ENCODE data around the gene GNAO1. TPM values are rescaled to one million over a fixed set of nuclear protein-coding genes. Genes with fewer than 3 reads are reported as not detected.
"Not testable (repeated sequence)": the region's sequence is repeated elsewhere in the genome, so short reads cannot be mapped to it uniquely, and the experiment has no call there.

The GNAO1 gene
- total RNA-seq, 2 experiments from 2014 or later: 2.7 TPM

GRCh38 chr16:56369202-56369601 is 177.9 kb downstream of the GNAO1 start:
- peaks cover 15% of the 10 kb centered on the region for H3K4me1 Mint-ChIP-seq (ENCODE audit: low read depth)
- H3K27me3 Mint-ChIP-seq (ENCODE audit: low read depth): no peaks in the 10 kb centered on the region
- POLR2A ChIA-PET: no interaction called here
- no peak for DNase-seq
- H3K27ac Mint-ChIP-seq: no peak overlapping the region
- H3K4me3 Mint-ChIP-seq: no peak overlapping the region
- H3K36me3 Mint-ChIP-seq (ENCODE audit: low read depth): peaks cover 21% of the 10 kb centered on the region
- CTCF ChIA-PET: interaction anchor here (1.7 kb wide), 1 partner anchor 10 kb away, joined by 3 read pairs; no protein-coding TSS in a partner anchor
- no peak for ATAC-seq
- no peaks in the 10 kb centered on the region for H3K9me3 Mint-ChIP-seq (ENCODE audit: insufficient read depth)

GRCh38 chr16:56370185-56370874 is 179.0 kb downstream of the GNAO1 start:
- Mint-ChIP-seq H3K4me3 (no peak overlapping the region), H3K4me1 (ENCODE audit: low read depth) (peaks cover 15% of the 10 kb centered on the region), H3K27ac (no peak overlapping the region), H3K9me3 (ENCODE audit: insufficient read depth) (no peaks in the 10 kb centered on the region), H3K27me3 (ENCODE audit: low read depth) (no peaks in the 10 kb centered on the region), H3K36me3 (ENCODE audit: low read depth) (peaks cover 23% of the 10 kb centered on the region)
- CTCF ChIA-PET: interaction anchor here (1.2 to 1.7 kb wide), 2 partner anchors 11 to 14 kb away, joined by 3 to 9 read pairs; no protein-coding TSS in a partner anchor
- POLR2A ChIA-PET: interaction anchor here (0.7 kb wide), 1 partner anchor 109 kb away, joined by 3 read pairs; no protein-coding TSS in a partner anchor
- no peak for DNase-seq
- ATAC-seq: no peak

GRCh38 chr16:56370875-56371659 is 179.8 kb downstream of the GNAO1 start:
- ATAC-seq (no peak), DNase-seq (no peak)
- Mint-ChIP-seq H3K9me3 (ENCODE audit: insufficient read depth) (no peaks in the 10 kb centered on the region), H3K27ac (no peak overlapping the region), H3K36me3 (ENCODE audit: low read depth) (peaks cover 23% of the 10 kb centered on the region), H3K4me3 (no peak overlapping the region), H3K4me1 (ENCODE audit: low read depth) (peaks cover 15% of the 10 kb centered on the region), H3K27me3 (ENCODE audit: low read depth) (no peaks in the 10 kb centered on the region)
- CTCF ChIA-PET: interaction anchor here (1.2 kb wide), 1 partner anchor 15 kb away, joined by 9 read pairs; no protein-coding TSS in a partner anchor
- POLR2A ChIA-PET: no interaction called here

GRCh38 chr16:56371660-56371937 is 180.3 kb downstream of the GNAO1 start:
- ATAC-seq: no peak
- peaks cover 15% of the 10 kb centered on the region for H3K4me1 Mint-ChIP-seq (ENCODE audit: low read depth)
- H3K9me3 Mint-ChIP-seq (ENCODE audit: insufficient read depth): no peaks in the 10 kb centered on the region
- CTCF ChIA-PET: interaction anchor here (1.2 kb wide), 1 partner anchor 15 kb away, joined by 9 read pairs; no protein-coding TSS in a partner anchor
- peaks cover 23% of the 10 kb centered on the region for H3K36me3 Mint-ChIP-seq (ENCODE audit: low read depth)
- POLR2A ChIA-PET: no interaction called here
- H3K27ac Mint-ChIP-seq: no peak overlapping the region
- no peak overlapping the region for H3K4me3 Mint-ChIP-seq
- H3K27me3 Mint-ChIP-seq (ENCODE audit: low read depth): no peaks in the 10 kb centered on the region
- no peak for DNase-seq

GRCh38 chr16:56372013-56372634 is 180.8 kb downstream of the GNAO1 start:
- Mint-ChIP-seq H3K27ac (peak overlapping the region; percentile 73), H3K36me3 (ENCODE audit: low read depth) (peaks cover 22% of the 10 kb centered on the region), H3K4me1 (ENCODE audit: low read depth) (peaks cover 15% of the 10 kb centered on the region), H3K27me3 (ENCODE audit: low read depth) (no peaks in the 10 kb centered on the region), H3K9me3 (ENCODE audit: insufficient read depth) (no peaks in the 10 kb centered on the region), H3K4me3 (peak overlapping the region; percentile 34)
- CTCF ChIA-PET: no interaction called here
- POLR2A ChIA-PET: no interaction called here
- DNase-seq (peak; percentile 46), ATAC-seq (peak; percentile 82)

- no peak overlapping the region for H3K27ac Mint-ChIP-seq
- peaks cover 15% of the 10 kb centered on the region for H3K4me1 Mint-ChIP-seq (ENCODE audit: low read depth)
Measured at GRCh38 chr16:56373003-56373402, 181.7 kb downstream of the GNAO1 start.

GRCh38 chr16:56375792-56376191 is 184.5 kb downstream of the GNAO1 start:
- H3K9me3 Mint-ChIP-seq (ENCODE audit: insufficient read depth); DNase-seq; CTCF ChIA-PET; H3K27ac Mint-ChIP-seq; ATAC-seq; POLR2A ChIA-PET; H3K4me3 Mint-ChIP-seq; H3K27me3 Mint-ChIP-seq (ENCODE audit: low read depth): not testable (repeated sequence)
- H3K36me3 Mint-ChIP-seq (ENCODE audit: low read depth): peaks cover 43% of the 10 kb centered on the region
- H3K4me1 Mint-ChIP-seq (ENCODE audit: low read depth): peaks cover 15% of the 10 kb centered on the region

More at GRCh38 chr16:56373003-56373402, 181.7 kb downstream of the GNAO1 start:
- no peak for ATAC-seq
- DNase-seq: no peak
- POLR2A ChIA-PET: no interaction called here
- Mint-ChIP-seq H3K36me3 (ENCODE audit: low read depth) (peaks cover 24% of the 10 kb centered on the region), H3K4me3 (no peak overlapping the region), H3K9me3 (ENCODE audit: insufficient read depth) (no peaks in the 10 kb centered on the region), H3K27me3 (ENCODE audit: low read depth) (no peaks in the 10 kb centered on the region)
- CTCF ChIA-PET: no interaction called here

GRCh38 chr16:56379044-56379443 is 187.8 kb downstream of the GNAO1 start:
- H3K9me3 Mint-ChIP-seq (ENCODE audit: insufficient read depth): peaks cover 16% of the 10 kb centered on the region
- POLR2A ChIA-PET; H3K4me3 Mint-ChIP-seq; DNase-seq; H3K27me3 Mint-ChIP-seq (ENCODE audit: low read depth); H3K4me1 Mint-ChIP-seq (ENCODE audit: low read depth); H3K27ac Mint-ChIP-seq; ATAC-seq: not testable (repeated sequence)
- H3K36me3 Mint-ChIP-seq (ENCODE audit: low read depth): peaks cover 69% of the 10 kb centered on the region
- CTCF ChIA-PET: interaction anchor here (1.4 kb wide), 1 partner anchor 22 kb away, joined by 4 read pairs; no protein-coding TSS in a partner anchor

GRCh38 chr16:56380778-56381485 is 189.6 kb downstream of the GNAO1 start:
- peaks cover 76% of the 10 kb centered on the region for H3K36me3 Mint-ChIP-seq (ENCODE audit: low read depth)
- ATAC-seq, H3K4me3 Mint-ChIP-seq: not testable (repeated sequence)

GRCh38 chr16:56382459-56382858 is 191.2 kb downstream of the GNAO1 start:
- Mint-ChIP-seq H3K36me3 (ENCODE audit: low read depth) (peaks cover 77% of the 10 kb centered on the region), H3K4me3 (no peak overlapping the region), H3K27me3 (ENCODE audit: low read depth) (no peaks in the 10 kb centered on the region), H3K27ac (no peak overlapping the region), H3K4me1 (ENCODE audit: low read depth) (no peaks in the 10 kb centered on the region), H3K9me3 (ENCODE audit: insufficient read depth) (peaks cover 16% of the 10 kb centered on the region)
- POLR2A ChIA-PET: no interaction called here
- CTCF ChIA-PET: interaction anchor here (1.0 kb wide), 1 partner anchor 26 kb away, joined by 3 read pairs; no protein-coding TSS in a partner anchor
- DNase-seq (no peak), ATAC-seq (no peak)

More at GRCh38 chr16:56380778-56381485, 189.6 kb downstream of the GNAO1 start:
- POLR2A ChIA-PET; H3K4me1 Mint-ChIP-seq (ENCODE audit: low read depth); H3K27ac Mint-ChIP-seq; CTCF ChIA-PET; DNase-seq; H3K27me3 Mint-ChIP-seq (ENCODE audit: low read depth): not testable (repeated sequence)
- H3K9me3 Mint-ChIP-seq (ENCODE audit: insufficient read depth): peaks cover 16% of the 10 kb centered on the region

GRCh38 chr16:56382901-56383355 is 191.6 kb downstream of the GNAO1 start:
- ATAC-seq: no peak
- Mint-ChIP-seq H3K36me3 (ENCODE audit: low read depth) (peaks cover 76% of the 10 kb centered on the region), H3K27ac (no peak overlapping the region), H3K4me3 (no peak overlapping the region), H3K9me3 (ENCODE audit: insufficient read depth) (peaks cover 16% of the 10 kb centered on the region), H3K27me3 (ENCODE audit: low read depth) (no peaks in the 10 kb centered on the region), H3K4me1 (ENCODE audit: low read depth) (no peaks in the 10 kb centered on the region)
- ChIA-PET POLR2A (interaction anchor here (0.8 kb wide), 1 partner anchor 137 kb away, joined by 3 read pairs; the partner anchor contains the start of gene BBS2), CTCF (interaction anchor here (1.0 kb wide), 1 partner anchor 26 kb away, joined by 3 read pairs; no protein-coding TSS in a partner anchor)
- DNase-seq: no peak
